ENCODE measurements around the gene LIPE.

Gene LIPE

DNA sequence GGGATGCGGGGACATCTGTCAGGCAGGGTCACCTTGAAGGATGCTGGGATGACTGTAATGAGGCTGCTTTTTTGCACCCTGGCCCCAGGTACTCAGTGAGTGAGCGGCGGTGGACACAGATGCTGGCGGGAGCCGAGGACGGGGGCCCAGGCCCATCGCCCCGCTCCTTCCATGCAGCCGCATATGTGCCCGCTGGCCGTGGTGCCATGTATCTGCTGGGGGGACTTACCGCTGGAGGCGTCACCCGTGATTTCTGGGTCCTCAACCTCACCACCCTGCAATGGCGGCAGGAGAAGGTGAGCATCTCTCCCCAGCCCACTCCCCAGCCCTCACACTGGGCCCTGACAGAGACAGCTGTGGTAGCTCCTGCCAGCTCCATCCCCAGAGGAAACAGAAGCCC lies 70.5 kb downstream of the LIPE start:
- TF ChIP-seq CTCF (IDR thresholded peaks at IDR 0.05; ENCODE audit: borderline replicate concordance, insufficient read depth, low read depth, low read length) = no peak
- H3K4me3 ChIP-seq (ENCODE audit: low read depth, low read length) = no peak overlapping the region

GRCh38 chr19:42355896-42356295 lies 71.3 kb downstream of the LIPE start:
- no peak for TF ChIP-seq CTCF (IDR thresholded peaks at IDR 0.05; ENCODE audit: borderline replicate concordance, insufficient read depth, low read depth, low read length)

GRCh38 chr19:42353341-42354015 lies 73.7 kb downstream of the LIPE start:
- TF ChIP-seq CTCF (IDR thresholded peaks at IDR 0.05; ENCODE audit: borderline replicate concordance, insufficient read depth, low read depth, low read length) = no peak
- H3K4me3 ChIP-seq (ENCODE audit: low read depth, low read length) = no peak overlapping the region

More at GRCh38 chr19:42355896-42356295, 71.3 kb downstream of the LIPE start:
- no peak overlapping the region for H3K4me3 ChIP-seq (ENCODE audit: low read depth, low read length)

- no peak for TF ChIP-seq CTCF (IDR thresholded peaks at IDR 0.05; ENCODE audit: borderline replicate concordance, insufficient read depth, low read depth, low read length)
- H3K4me3 ChIP-seq (ENCODE audit: low read depth, low read length) = no peak overlapping the region
Observed at GRCh38 chr19:42352301-42353259, 74.6 kb downstream of the LIPE start.

All from GM12875 (cell line).